ENCODE results near the gene MRPS10.
"Not testable (repeated sequence)": the region's sequence is repeated elsewhere in the genome, so short reads cannot be mapped to it uniquely, and the experiment has no call there.

Gene MRPS10

DNA sequence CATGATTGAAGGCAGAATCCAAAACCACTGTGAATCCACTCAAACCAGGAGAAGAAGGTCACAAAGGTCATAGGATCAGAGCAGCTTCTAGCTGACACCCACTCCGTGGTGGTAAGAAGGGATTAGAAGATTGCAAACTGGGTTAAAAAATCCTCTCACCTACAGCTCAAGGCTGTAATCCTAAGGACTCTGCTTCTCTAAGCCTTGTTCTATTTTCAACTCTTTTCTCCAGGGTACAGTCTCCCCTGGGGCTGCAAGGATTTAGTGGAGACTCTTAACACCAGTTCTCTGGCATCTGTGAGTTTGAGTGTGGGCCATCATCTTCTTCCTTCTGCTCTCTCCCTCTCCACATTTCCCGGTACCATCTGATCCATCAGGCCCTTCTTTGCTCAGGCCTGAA is 44.6 kb downstream of the MRPS10 start, which contains the start of gene GUCA1A:
Gene GUCA1A (plus strand): TSS at position 264 of the 400 bp plus-strand sequence. CDS start 250 bp downstream, outside the sequence.
- no peak for FAIRE-seq

DNA sequence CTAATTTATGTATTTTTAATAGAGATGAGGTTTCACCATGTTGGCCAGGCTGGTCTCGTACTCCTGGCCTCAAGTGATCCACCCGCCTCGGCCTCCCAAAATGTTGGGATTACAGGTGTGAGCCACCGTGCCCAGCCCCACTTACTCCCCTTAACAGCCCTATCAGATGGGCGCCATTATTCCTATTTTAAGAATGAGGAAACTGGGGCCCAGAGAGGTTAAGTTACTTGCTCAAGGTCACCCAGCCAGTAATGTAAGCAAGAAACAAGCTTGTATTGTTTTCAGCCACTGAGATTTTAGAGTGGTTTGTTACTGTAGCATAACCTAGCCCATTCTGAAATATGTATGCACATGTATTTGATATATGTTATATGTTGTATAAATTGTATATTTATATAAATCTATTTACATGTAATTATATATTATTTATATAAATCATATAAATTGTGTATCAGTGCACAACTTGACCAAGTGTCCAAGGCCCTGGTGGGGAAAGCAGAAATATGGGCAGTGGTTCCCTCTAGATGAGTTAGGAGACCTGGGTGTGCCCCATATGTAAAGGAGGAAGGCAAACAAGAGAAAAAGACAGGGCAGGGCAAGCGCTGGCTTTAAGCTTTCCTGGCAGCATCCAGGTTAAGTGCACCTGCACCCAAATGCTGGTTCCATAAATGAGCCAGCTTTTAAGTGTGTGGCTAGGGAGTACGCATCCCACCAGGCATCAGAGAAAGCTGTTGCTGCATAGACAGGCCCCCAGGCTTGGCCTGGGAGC is 45.7 kb downstream of the MRPS10 start:
- FAIRE-seq = no peak

DNA sequence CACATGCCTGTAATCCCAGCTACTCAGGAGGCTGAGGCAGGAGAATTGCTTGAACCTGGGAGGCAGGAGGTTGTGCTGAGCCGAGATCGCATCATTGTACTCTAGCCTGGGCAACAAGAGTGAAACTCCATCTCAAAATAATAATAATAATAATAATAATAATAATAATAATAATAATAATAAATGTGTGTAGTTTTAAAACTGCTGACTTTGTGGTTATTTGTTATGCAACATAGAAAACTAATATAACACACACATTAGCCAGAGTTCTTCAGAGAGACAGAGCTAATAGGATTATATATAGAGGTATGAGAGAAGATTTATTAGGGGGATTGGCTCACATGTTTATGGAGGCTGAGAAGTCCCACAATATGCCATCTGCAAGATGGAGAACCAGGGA is 47.9 kb downstream of the MRPS10 start:
- not testable (repeated sequence) for FAIRE-seq

DNA sequence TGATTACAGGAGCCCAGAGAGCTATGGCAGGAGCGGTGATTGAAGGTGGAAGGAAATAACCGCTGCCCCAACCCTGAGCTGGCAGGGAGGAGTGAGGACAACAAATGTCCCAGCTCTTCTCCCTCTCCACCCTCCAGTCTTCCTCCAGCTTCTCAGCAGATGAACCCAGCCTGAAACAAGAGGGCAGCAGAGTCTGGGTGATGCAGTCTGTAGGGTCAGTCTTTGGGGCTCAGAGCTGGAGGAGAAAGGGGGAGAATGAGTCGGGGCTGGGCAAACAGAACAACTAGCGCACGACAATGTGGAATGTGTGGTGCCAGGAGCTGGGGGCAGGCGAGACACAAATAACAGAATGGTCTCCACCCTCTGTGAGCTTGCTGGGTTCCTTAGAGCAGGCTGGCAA is 49.0 kb downstream of the MRPS10 start:
- FAIRE-seq = no peak

DNA sequence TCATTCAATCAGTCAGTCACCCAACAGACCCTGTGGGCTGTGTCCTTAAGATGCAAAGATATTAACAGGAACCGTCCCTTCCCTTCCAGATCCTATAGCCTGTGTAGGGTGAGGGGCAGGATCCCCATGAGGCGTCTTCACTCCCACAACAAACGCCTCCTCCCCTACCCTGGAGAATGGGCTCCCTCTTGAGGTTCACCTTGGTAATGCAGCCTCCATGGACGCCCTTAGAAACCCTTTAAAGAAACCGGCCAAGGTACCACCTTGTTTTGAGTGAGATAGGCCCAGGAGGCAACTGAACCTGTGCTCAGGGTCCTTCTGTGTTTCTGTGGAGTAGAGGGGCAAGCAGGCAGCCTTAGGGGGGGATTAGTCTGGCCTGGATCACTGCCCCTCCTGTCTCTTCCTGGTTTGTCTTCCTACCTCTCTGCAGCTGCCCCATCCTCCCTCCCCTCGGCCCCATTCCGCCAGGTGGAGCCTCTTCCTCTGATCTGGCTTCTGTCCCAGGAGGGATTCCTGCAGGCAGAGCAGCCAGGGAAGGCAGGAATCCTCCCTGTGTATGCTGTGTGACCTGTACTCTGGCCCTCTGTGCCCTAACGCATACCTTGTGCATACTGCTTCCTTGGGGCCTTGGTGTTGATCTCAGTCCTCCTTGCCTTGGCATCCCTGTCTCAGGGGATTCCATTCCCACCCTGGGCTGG is 51.1 kb downstream of the MRPS10 start:
- no peak for FAIRE-seq

DNA sequence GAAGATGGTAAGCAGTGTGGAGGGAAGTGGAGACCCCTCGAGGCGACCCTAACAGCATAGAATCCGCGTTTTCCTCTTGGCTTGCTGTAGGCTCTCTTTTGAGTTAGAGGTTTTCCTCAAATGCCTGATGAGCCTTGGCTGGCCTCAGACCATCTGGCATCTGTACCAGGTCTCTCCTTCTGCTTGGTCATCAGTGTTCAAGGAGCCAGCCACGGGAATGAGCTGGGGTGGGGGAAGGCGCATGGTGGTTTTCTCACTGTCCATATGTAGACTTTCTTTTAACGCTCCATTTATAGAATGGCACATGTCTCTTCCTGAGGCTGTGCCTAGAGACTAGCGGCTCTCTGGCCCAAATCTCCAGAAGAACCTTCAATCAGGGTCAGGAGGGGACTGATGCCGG is 52.6 kb downstream of the MRPS10 start:
- no peak for FAIRE-seq

DNA sequence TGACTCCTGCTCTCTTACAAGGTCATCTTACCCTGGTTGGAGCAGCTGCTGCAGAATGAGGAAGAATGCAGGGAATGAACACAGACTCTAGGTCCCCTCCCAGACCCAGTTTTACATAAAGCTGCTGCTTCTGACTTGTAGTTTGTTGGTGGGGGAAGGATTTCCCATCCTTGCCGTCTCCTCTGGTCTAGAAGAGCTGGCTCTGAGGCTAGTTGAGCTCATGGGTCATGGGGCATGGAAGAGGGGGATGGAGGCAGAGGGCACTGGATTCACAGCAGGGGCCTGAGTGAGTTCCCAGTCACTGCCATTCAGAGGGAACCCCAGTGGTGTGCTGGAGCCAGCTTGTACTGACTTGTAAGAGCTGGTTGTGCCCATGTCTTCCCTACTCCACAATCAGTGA is 53.7 kb downstream of the MRPS10 start:
- FAIRE-seq = no peak

DNA sequence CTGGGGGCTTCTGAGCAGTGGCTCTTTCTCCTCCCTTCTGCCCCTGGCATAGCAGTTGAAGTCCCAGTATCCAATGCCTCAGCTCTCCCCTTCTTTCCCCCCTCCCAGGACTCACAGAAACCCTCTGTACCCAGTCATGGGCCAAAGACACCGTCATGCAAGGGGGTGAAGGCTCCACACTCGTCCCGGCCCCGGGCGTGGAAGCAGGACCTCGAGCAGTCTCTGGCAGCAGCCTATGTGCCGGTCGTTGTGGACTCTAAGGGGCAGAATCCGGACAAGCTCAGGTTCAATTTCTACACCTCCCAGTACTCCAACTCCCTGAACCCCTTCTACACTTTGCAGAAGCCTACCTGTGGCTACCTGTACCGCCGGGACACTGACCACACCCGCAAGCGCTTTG is 54.8 kb downstream of the MRPS10 start:
- no peak for FAIRE-seq

DNA sequence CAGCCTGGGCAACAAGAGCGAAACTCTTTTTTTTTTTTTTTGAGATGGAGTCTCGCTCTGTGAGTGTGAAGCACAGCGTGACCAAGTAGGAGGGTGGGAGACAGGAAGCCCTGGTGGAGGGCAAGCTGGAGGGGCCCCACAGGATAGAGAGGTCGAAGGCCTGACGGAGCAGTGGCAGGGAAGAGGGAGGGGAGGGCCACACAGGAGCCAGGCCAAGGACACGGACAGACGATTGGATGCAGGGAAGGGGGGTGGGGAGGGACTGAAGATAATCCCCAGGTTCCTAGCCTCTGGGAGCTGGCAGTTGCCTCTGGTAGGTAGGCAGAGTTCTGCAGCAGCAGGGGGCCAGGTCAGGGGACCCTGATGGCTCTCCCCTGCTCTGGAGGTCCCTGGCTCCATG is 55.3 kb downstream of the MRPS10 start:
- no peak for FAIRE-seq

DNA sequence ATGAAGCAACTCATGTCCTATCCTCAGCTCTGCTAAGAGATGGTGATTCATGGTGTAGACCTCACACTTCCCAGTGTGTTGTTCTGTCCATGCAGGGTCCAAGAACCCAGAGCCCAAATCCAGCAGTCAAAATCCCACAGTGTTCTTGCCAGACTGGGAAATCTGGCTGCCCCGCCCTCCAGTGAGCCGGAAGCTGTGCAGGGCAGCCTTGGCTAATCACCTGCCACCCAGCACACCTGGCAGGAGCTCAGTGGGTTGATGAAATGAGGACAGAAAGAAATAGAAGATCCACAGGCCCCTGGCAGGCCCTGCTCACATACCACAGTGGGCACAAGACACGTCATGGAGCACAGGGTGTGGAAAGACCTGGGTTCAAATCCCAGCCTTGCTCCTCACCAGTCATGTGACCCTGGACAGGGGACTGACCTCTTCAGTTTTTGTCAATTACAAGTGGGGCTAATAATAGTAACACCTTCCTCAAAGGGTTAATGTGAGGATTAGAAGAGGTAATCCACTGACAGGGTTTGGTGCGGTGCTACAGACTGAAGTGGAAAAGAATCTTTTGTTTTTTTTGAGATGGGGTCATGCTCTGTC is 58.1 kb downstream of the MRPS10 start:
- FAIRE-seq = no peak

DNA sequence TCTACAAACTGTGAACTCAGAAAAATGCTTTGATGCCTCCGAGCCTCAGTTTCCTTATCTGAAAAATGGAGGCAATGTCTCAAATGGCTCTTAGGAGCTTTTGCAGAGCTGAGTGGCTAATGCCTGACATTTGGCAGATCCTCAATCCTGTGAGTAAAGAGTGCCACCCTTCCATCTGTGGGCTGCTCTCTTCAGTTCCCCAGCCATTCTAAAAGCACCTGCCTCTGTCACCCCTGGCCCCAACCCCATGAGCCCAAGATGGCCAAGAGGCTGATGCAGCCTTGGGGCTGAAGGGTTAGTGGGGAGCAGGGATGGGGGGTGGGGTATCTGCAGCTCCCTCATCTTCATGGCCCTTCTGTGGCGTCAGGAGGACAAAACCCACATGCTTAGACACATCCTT is 59.0 kb downstream of the MRPS10 start:
- FAIRE-seq = no peak

DNA sequence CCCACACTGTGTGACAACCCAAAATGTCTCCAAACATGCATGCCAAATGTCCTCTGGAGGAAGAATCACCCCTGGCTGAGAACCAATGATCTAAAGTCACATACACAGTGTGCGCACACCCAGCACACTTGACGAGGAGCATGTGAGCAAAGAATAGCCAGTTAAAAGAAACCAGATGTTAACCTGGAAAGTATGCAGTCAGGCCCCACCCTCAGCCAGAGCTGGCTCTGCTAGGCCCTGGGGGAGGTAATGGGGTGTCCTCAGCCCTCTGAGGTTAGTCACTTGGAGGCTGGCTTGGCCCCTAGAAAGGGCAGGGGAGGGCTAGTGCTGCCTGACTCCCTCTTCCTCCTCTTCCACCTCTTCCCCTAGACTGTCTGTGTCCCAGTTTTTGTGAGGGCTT is 59.6 kb downstream of the MRPS10 start:
- no peak for FAIRE-seq

All from TTC549 (cell line).